Mammary epithelial cell (primary cell): ENCODE measurements around the gene MTM1.

Experiments
- EZH2 ChIP-seq: IDR thresholded peaks from 2 replicates; pipeline ENCODE4 v1.6.1; 2012; ENCODE audit warnings: low read length, inconsistent platforms, borderline replicate concordance
- TF ChIP-seq, protein P1 (sequence below), 2 donors: IDR thresholded peaks in 1 of 2; conservative IDR thresholded peaks in 1 of 2; 2 replicates each; pipeline ENCODE4 v1.5.1; 2011 to 2012; ENCODE audit warnings: inconsistent platforms in 2 of 2, low read length in 2 of 2, mild to moderate bottlenecking in 2 of 2, control low read depth in 1 of 2, low read depth in 1 of 2; ENCODE audit not compliant: insufficient read depth in 1 of 2; ENCODE audit errors: extremely low read depth in 1 of 2

DNA sequence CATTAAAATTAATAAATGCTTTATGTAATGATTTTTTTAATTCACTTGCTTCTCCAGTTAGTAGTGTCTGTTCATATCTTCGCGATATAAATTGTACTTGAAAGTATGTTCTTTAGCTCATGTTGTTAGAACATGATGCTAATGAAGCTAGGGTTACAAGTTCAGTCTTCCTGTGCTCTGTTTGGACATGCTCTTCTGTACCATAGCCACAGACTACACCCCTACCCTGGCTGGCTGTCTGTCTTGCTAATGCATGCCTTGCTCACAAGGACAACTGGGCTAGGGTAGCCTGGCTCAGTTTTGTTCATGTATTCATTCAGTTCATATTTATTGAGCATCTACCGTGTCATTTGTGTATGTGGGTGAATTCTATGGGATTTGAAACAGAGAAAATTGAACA lies 74.0 kb downstream of the MTM1 start:
- TF ChIP-seq, protein P1, sequence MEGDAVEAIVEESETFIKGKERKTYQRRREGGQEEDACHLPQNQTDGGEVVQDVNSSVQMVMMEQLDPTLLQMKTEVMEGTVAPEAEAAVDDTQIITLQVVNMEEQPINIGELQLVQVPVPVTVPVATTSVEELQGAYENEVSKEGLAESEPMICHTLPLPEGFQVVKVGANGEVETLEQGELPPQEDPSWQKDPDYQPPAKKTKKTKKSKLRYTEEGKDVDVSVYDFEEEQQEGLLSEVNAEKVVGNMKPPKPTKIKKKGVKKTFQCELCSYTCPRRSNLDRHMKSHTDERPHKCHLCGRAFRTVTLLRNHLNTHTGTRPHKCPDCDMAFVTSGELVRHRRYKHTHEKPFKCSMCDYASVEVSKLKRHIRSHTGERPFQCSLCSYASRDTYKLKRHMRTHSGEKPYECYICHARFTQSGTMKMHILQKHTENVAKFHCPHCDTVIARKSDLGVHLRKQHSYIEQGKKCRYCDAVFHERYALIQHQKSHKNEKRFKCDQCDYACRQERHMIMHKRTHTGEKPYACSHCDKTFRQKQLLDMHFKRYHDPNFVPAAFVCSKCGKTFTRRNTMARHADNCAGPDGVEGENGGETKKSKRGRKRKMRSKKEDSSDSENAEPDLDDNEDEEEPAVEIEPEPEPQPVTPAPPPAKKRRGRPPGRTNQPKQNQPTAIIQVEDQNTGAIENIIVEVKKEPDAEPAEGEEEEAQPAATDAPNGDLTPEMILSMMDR (conservative IDR thresholded peaks at IDR 0.05 in 1 of 2, IDR thresholded peaks at IDR 0.05 in 1 of 2; ENCODE audit: extremely low read depth in 1 of 2, insufficient read depth in 1 of 2, low read depth in 1 of 2, low read length in 2 of 2): no peak
- TF ChIP-seq EZH2: no peak
